Lower lobe of right lung (tissue), 2 donors: ENCODE data around the gene SLC1A2. TPM values are rescaled to one million over a fixed set of nuclear protein-coding genes. Genes with fewer than 3 reads are reported as not detected.

Experiments used
- ATAC-seq, 2 donors: fragments of 200-7000 bp; cut with Tn5 transposase; one replicate each; pipeline ENCODE4 v1.9.1; 2020 to 2022; ENCODE audit warnings: mild to moderate bottlenecking in 2 of 2, moderate library complexity in 2 of 2
- DNase-seq: peaks from one replicate; pipeline ENCODE4 v3.0.0-alpha.2; 2020
- H3K27ac ChIP-seq: fragments of 200-600 bp; one replicate; pipeline ENCODE4 v1.8.0; 2022
- H3K27me3 ChIP-seq: fragments of 200-600 bp; one replicate; pipeline ENCODE4 v1.8.0; 2022; ENCODE audit warnings: low read depth
- H3K36me3 ChIP-seq: fragments of 200-600 bp; one replicate; pipeline ENCODE4 v1.8.0; 2022; ENCODE audit warnings: mild to moderate bottlenecking
- H3K4me1 ChIP-seq: fragments of 200-600 bp; one replicate; pipeline ENCODE4 v1.8.0; 2022
- H3K4me3 ChIP-seq: fragments of 200-600 bp; one replicate; pipeline ENCODE4 v1.8.0; 2022; ENCODE audit warnings: mild to moderate bottlenecking
- H3K9me3 ChIP-seq: fragments of 200-600 bp; one replicate; pipeline ENCODE4 v1.8.0; 2022
- intact Hi-C: fragments of 100-400 bp; cut with DNase I; formaldehyde crosslinking; loops from one replicate; pipeline ENCODE4 v1.11.0; 2022
- total RNA-seq: library from RNA; stranded (reverse); fragmentation: NEBNext Ultra II Directional; extraction: Animal tissue kit (Norgen Biotek cat#: 25700); gene quantifications from one replicate; pipeline ENCODE4 v1.2.1, GENCODE V29; 2021
- TF ChIP-seq, protein P1 (sequence below): fragments of 200-600 bp; IDR thresholded peaks from one replicate; pipeline ENCODE4 v1.8.0; 2022; ENCODE audit warnings: antibody characterized with exemption, mild to moderate bottlenecking
- donor health status: DM: no; HTN: yes; CAD: no; lungs with severe emphysema.

The SLC1A2 gene
- total RNA-seq, 1 donor from 2014 or later: 3.4 TPM

DNA sequence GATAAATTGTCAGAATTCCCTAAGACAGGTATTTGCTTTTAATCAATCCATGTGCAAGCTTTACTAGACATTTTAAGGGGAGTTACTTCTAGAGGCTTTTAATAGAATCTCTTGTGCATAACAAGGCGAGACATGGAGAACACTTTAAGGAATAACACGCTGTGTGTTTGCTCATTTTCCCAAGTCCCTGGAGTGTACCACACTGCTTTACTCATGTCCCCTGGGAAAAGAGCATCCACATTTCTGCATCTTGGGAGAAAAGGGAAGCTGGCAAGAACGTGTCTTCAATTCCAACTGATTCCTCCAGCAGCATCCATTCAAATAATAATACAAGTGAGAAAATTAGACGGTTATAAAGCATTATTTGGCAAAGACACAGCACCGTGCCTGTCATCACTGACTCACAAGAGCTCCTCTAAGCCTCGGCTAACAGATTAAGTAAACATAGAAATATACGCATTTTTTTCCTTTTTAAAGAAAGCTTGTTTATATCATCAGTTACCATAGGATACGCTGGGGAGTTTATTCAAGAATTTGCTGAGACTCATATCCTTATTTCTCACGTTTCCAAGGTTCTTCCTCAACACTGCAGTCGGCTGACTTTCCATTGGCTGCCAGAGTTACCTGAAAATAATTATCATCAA lies 158.9 kb downstream of the SLC1A2 start:
- TF ChIP-seq, protein P1, sequence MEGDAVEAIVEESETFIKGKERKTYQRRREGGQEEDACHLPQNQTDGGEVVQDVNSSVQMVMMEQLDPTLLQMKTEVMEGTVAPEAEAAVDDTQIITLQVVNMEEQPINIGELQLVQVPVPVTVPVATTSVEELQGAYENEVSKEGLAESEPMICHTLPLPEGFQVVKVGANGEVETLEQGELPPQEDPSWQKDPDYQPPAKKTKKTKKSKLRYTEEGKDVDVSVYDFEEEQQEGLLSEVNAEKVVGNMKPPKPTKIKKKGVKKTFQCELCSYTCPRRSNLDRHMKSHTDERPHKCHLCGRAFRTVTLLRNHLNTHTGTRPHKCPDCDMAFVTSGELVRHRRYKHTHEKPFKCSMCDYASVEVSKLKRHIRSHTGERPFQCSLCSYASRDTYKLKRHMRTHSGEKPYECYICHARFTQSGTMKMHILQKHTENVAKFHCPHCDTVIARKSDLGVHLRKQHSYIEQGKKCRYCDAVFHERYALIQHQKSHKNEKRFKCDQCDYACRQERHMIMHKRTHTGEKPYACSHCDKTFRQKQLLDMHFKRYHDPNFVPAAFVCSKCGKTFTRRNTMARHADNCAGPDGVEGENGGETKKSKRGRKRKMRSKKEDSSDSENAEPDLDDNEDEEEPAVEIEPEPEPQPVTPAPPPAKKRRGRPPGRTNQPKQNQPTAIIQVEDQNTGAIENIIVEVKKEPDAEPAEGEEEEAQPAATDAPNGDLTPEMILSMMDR: no peak
- no peak overlapping the region for H3K4me3 ChIP-seq
- H3K27ac ChIP-seq: no peak overlapping the region
- DNase-seq (no peak), ATAC-seq (peak; percentile 66 to 82)
- no peaks in the 10 kb centered on the region for H3K27me3 ChIP-seq
- H3K9me3 ChIP-seq: no peaks in the 10 kb centered on the region
- no peaks in the 10 kb centered on the region for H3K36me3 ChIP-seq
- intact Hi-C loops: no loop called here
- H3K4me1 ChIP-seq: peaks cover 5% of the 10 kb centered on the region

DNA sequence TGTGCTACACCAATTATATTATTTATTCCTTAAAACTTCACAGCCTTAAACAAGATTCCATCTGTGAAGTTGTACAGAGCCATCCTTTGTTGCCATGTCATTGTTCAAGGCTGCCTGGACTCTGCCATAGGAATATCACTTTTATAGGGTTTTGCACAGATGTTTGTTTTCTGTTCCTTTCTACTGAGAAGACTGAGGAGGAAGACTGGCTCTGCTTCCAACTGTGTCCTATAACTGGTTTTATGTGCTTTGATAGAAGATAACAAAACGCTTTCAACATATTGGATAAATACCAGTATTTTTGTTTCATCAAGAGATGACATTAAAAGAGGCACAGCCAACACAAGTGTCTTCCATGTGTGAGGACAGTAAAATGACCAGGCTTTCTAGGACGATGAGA lies 159.8 kb downstream of the SLC1A2 start:
- no peak for DNase-seq

DNA sequence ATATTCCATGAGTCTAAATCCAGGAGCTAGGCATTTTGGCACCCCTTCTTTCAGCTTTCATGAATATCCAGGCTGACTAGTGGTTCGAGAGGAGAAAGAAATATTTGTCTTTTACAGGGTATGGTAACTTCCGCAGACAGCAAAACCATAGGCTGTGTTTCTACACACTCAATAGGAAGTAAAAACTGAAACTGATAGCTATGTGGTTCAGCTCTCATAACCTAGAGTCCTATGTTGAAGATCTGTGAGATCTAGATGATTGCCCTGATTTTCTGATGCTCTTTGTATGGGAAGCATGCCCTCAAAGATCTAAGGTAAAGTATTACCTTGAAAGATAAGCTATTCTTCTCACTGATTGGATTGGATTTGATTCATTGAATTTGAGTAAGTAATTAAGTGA lies 162.1 kb downstream of the SLC1A2 start:
- intact Hi-C loops: no loop called here
- H3K36me3 ChIP-seq: no peaks in the 10 kb centered on the region
- H3K4me3 ChIP-seq: no peak overlapping the region
- H3K27ac ChIP-seq: no peak overlapping the region
- DNase-seq: no peak
- peaks cover 5% of the 10 kb centered on the region for H3K4me1 ChIP-seq
- TF ChIP-seq, protein P1: no peak
- ATAC-seq: peak; percentile 57 to 69
- no peaks in the 10 kb centered on the region for H3K27me3 ChIP-seq
- H3K9me3 ChIP-seq: no peaks in the 10 kb centered on the region

More for the DNA sequence above, 159.8 kb downstream of the SLC1A2 start:
- Histone ChIP-seq H3K4me3 (no peak overlapping the region), H3K4me1 (peaks cover 5% of the 10 kb centered on the region), H3K27me3 (no peaks in the 10 kb centered on the region), H3K36me3 (no peaks in the 10 kb centered on the region), H3K27ac (no peak overlapping the region), H3K9me3 (no peaks in the 10 kb centered on the region)
- TF ChIP-seq, protein P1: no peak
- intact Hi-C loops: no loop called here
- no peak for ATAC-seq

DNA sequence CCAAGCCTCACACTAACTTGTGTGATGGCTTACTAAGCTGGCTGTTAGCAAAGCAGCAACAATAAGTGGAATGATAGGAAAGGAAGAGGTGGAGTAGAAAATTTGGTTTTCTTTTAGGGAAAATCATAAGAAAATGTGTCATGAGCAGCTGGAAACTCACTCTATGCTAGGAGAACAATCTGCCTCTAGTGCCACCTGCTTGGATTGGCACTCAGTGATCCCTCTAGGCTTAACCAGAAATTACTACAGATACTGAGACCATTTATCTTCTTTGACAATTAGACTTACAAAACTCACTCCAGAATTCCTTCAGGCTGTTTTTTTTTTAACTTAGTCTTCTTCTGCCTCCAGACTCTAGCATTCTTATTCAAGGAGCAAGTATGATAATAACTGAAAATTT lies 163.1 kb downstream of the SLC1A2 start:
- Histone ChIP-seq H3K36me3 (no peaks in the 10 kb centered on the region), H3K27me3 (no peaks in the 10 kb centered on the region), H3K27ac (no peak overlapping the region), H3K4me3 (no peak overlapping the region), H3K9me3 (no peaks in the 10 kb centered on the region), H3K4me1 (peaks cover 5% of the 10 kb centered on the region)
- no peak for ATAC-seq
- DNase-seq: no peak
- intact Hi-C loops: no loop called here
- TF ChIP-seq, protein P1: no peak

DNA sequence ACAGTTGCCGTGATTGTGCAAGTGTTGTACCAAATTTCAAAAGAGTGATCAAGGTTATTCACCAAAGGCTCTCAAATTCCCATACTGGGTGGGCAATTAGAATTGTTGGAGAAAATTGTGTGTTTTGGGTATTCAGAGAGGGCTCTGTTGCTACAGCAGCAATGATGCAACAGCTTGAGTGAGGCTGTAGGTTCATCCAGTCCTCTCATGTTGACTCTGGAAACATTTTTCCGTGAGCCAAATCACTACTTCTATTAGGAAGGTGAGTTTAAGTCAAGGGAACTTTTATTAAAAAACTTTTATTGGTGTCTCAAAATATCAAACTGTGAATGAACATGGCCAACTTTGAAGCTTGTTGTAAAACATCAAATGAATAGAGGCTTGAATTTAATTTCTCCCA lies 163.8 kb downstream of the SLC1A2 start:
- DNase-seq (no peak), ATAC-seq (no peak)
- TF ChIP-seq, protein P1: no peak
- Histone ChIP-seq H3K27me3 (no peaks in the 10 kb centered on the region), H3K4me1 (peaks cover 5% of the 10 kb centered on the region), H3K9me3 (no peaks in the 10 kb centered on the region), H3K36me3 (no peaks in the 10 kb centered on the region), H3K4me3 (no peak overlapping the region), H3K27ac (no peak overlapping the region)
- intact Hi-C loops: no loop called here
